Measurements from ENCODE around the gene MAGEH1.

Gene MAGEH1

DNA sequence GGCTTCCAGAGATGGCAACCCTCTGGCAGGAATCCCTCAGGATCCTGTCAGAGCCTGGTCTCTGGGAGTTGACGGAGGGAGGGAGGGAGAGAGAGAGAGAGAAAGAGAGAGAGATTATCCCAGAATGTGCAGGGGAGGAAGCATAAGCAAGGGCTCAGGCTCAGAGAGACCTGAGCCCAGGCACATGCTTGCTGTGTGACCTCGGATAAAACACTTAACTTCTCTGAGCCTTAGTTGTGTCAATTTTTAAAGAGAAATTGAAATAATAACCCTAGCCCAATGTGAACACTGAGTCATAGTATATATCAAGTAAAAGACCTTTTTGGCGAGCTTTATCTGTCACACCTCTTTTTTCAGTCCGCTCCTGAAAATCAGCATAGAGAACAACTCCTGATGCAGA is 38.2 kb downstream of the MAGEH1 start:
- no peak for DNase-seq (ENCODE audit: low read depth in 3 of 3, low spot score in 1 of 3)

DNA sequence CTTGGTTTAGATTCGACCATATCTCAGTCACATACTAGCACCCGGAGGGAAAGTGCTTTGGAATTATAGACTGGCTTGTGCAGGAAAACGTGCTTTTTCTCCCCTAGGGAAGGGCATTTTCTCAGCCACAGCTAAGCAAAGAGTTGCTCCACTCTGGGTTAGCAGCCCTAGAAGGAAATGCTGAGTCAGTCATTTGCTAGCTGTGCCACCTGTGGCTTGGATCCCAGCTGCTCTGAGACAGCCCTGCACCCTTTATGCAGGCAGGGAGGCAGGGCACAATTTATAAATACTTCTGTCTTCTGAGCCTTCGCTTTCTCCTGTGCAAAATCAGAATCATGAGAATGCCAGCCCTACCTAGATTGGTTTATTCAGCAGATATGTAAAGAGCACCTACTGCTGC is 39.0 kb downstream of the MAGEH1 start:
- DNase-seq (ENCODE audit: low read depth in 3 of 3, low spot score in 1 of 3): no peak

All from stimulated activated CD4-positive, alpha-beta T cell treated with anti-CD3 and anti-CD28 coated beads, TNF-alpha, amount 100 ng/mL, for 1 hour (primary cell).